ENCODE results near the gene C1orf210. TPM values are rescaled to one million over a fixed set of nuclear protein-coding genes. Genes with fewer than 3 reads are reported as not detected.

C1orf210 gene
- total and polyA plus RNA-seq, 11 donors, result not detected

- no peak for DNase-seq
- H3K36me3 ChIP-seq, result no peaks in the 10 kb centered on the region
- H3K27me3 ChIP-seq, result no peaks in the 10 kb centered on the region
- TF ChIP-seq CTCF (IDR thresholded peaks at IDR 0.05) (no peak), POLR2A (IDR thresholded peaks at IDR 0.05) (no peak)
- ATAC-seq, result no peak
- H3K27ac ChIP-seq, result no peak overlapping the region
- H3K9me3 ChIP-seq, result peaks cover 0 to 7% (median 0%) of the 10 kb centered on the region in 12 donors
- intact Hi-C loops (cut with DNase I), result no loop called here
- 73 to 92% (median 90%) methylated on average over 3 of the region's 3 CpGs for WGBS, 4 donors
- no peak overlapping the region for H3K4me3 ChIP-seq
- H3K4me1 ChIP-seq, result peaks cover 0 to 21% (median 0%) of the 10 kb centered on the region in 12 donors
These were observed 27.0 kb downstream of the C1orf210 start for GRCh38 chr1:43258370-43258769.

- no peaks in the 10 kb centered on the region for H3K36me3 ChIP-seq
- H3K27ac ChIP-seq, result peak overlapping the region in 1 of 12 donors; percentile 30
- peaks cover 0 to 21% (median 0%) of the 10 kb centered on the region in 12 donors for H3K4me1 ChIP-seq
- H3K9me3 ChIP-seq, result no peaks in the 10 kb centered on the region
- TF ChIP-seq POLR2A (IDR thresholded peaks at IDR 0.05), result no peak
- DNase-seq (peak in 2 of 5 donors; percentile 42 to 75), ATAC-seq (peak; percentile 56 to 83 (median 72))
- H3K27me3 ChIP-seq, result no peaks in the 10 kb centered on the region
- H3K4me3 ChIP-seq, result no peak overlapping the region
- intact Hi-C loops (cut with DNase I), result no loop called here
- WGBS, 4 donors, result 68 to 78% (median 75%) methylated on average over 8 of the region's 8 CpGs
These were observed 28.5 kb downstream of the C1orf210 start for GRCh38 chr1:43256675-43257570.

GRCh38 chr1:43255438-43256210, 29.8 kb downstream of the C1orf210 start:
- DNase-seq, result peak in 3 of 5 donors; percentile 49 to 72 (median 71)
- TF ChIP-seq CTCF (IDR thresholded peaks at IDR 0.05) (no peak), POLR2A (IDR thresholded peaks at IDR 0.05) (no peak)
- Histone ChIP-seq H3K9me3 (no peaks in the 10 kb centered on the region), H3K4me1 (peaks cover 0 to 21% (median 0%) of the 10 kb centered on the region in 12 donors), H3K4me3 (no peak overlapping the region), H3K27me3 (no peaks in the 10 kb centered on the region), H3K27ac (no peak overlapping the region), H3K36me3 (no peaks in the 10 kb centered on the region)
- peak; percentile 68 to 90 (median 84) for ATAC-seq
- intact Hi-C loops (cut with DNase I), result no loop called here
- 71 to 84% (median 78%) methylated on average over 10 of the region's 10 CpGs for WGBS, 4 donors

GRCh38 chr1:43253876-43254275, 31.5 kb downstream of the C1orf210 start:
- no peak for TF ChIP-seq POLR2A (IDR thresholded peaks at IDR 0.05)
- no peak for TF ChIP-seq CTCF (IDR thresholded peaks at IDR 0.05)
- DNase-seq (no peak), ATAC-seq (no peak)
- H3K27ac ChIP-seq, result no peak overlapping the region
- 80 to 97% (median 85%) methylated on average over 6 to 8 of the region's 8 CpGs for WGBS, 4 donors
- intact Hi-C loops (cut with DNase I), result no loop called here
- H3K27me3 ChIP-seq, result no peaks in the 10 kb centered on the region
- no peaks in the 10 kb centered on the region for H3K36me3 ChIP-seq
- no peak overlapping the region for H3K4me3 ChIP-seq
- peaks cover 0 to 21% (median 0%) of the 10 kb centered on the region in 12 donors for H3K4me1 ChIP-seq
- H3K9me3 ChIP-seq, result no peaks in the 10 kb centered on the region
